NCI-H524 (cell line): ENCODE measurements around the gene PSME3.
"Not testable (repeated sequence)": the region's sequence is repeated elsewhere in the genome, so short reads cannot be mapped to it uniquely, and the experiment has no call there.

Source experiments
- DNase-seq, 2 experiments: peaks; one replicate each; lab custom pipeline; 2025; lab: John Stamatoyannopoulos, UW

The PSME3 gene

GRCh38 chr17:42878123-42878880, 45.1 kb downstream of the PSME3 start:
- DNase-seq: peak in 1 of 2 experiments; percentile 17

DNA sequence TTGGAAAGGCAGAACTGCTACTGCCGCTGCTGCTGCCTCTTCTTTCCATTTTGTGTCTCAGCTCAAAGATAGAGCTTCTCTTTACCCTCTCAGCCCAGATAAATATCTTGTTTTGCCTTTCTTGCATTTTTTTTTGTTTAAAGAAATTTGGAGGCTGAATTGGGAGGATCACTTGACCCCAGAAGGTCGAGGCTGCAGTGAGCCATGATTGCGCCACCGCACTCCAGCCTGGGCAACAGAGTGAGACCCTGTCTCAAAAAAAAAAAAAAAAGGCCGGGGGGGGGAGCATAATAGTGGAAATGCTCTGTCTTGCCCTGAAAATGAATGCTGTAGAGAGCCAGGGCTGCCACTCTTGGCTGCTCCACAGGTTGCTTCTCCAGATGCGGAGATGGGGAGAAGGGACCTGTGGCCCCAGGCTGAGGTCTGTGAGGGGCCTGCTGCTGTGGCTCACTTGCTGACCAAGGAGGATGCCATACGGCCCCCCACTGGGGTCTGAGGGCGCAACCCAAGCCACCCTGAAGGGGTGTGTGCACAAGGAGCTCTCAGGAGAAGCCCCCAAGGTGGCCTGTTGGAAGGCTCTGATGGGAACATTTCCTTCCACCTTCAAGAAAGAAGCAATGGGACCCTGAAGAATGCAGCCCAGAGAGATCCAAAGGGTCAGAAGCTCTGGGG, 45.9 kb downstream of the PSME3 start:
- no peak for DNase-seq

DNA sequence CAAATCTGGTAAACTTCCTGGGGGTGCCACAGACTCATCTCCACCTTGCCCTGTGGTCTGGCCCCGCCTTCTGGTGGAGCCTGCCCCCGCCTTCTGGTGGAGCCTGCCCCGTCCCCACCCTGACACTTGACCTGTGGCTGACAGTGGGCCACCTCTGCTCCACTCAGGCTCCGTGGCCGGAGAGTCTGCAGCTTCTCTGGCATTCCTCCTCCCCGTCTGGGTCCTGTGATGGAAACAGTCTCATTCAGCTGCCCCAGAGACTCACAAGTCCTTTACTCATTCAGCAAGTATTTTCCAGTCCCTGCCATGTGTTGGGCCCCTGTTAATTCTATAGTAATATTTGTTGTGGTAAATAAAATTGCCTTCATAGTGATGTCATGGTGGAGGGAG, 46.4 kb downstream of the PSME3 start:
- no peak for DNase-seq

DNA sequence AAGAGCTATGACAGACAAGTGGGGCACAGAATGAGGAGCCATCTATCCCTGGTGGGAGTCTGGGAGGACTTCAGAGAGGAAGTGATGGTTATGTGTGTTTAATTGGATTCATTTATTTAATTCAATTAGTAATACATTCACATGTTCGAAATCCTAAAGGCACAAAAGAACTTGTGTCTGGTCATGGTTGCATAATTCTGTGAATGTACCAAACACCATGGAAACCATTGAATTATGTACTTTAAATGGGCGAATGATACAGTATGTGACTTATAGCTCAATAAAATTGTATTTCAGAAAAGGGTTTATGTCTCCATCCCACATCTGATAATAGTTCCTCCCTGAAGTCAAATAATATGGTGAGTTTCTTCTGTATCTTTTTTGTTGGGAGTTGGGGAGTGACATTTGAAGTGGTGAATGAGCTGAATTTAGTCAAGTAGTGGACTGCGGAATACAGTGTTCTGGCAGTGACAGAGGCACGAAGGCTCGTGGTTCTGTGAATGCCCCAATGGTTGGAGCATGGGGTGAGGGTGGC, 47.6 kb downstream of the PSME3 start:
- no peak for DNase-seq

- DNase-seq: not testable (repeated sequence)
Measured at GRCh38 chr17:42881706-42882105, 48.5 kb downstream of the PSME3 start.

GRCh38 chr17:42882166-42882565, 49.0 kb downstream of the PSME3 start:
- no peak for DNase-seq

DNA sequence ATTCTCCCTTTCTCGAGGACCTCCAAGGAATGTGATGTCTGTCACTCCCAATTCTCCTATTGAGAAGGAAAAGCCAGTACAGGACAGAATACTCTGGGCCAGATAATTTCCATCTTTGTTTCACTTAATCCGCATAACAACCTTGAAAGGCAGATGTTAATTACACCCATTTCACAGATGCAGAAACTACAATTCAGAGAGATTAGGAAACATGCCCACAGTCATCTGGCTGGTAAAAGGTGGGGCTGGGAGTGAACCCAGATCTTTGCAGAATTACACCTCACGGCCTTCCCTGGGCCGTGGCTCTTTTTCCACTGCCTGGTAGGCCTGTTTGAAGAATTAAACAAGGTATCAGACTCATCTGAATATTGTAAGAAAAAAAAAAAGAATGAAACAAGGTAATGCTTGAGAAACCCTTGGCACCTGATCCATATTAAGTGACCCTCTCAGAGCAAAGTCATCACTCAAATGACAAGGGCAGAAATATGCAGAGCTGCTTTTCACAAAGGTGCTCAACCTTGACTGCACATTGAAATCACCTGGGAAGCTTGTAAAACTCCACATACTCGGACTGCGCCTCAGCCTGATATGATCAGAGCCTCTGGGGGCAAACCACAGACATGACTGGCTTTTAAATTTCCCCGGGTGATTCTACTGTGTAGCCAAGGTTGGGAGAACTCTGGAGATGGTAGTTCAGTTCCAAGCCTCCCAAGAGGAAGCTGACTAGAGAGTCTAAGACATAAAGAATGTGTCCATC, 50.8 kb downstream of the PSME3 start:
- DNase-seq: no peak

GRCh38 chr17:42885806-42886205, 52.6 kb downstream of the PSME3 start:
- not testable (repeated sequence) for DNase-seq

DNA sequence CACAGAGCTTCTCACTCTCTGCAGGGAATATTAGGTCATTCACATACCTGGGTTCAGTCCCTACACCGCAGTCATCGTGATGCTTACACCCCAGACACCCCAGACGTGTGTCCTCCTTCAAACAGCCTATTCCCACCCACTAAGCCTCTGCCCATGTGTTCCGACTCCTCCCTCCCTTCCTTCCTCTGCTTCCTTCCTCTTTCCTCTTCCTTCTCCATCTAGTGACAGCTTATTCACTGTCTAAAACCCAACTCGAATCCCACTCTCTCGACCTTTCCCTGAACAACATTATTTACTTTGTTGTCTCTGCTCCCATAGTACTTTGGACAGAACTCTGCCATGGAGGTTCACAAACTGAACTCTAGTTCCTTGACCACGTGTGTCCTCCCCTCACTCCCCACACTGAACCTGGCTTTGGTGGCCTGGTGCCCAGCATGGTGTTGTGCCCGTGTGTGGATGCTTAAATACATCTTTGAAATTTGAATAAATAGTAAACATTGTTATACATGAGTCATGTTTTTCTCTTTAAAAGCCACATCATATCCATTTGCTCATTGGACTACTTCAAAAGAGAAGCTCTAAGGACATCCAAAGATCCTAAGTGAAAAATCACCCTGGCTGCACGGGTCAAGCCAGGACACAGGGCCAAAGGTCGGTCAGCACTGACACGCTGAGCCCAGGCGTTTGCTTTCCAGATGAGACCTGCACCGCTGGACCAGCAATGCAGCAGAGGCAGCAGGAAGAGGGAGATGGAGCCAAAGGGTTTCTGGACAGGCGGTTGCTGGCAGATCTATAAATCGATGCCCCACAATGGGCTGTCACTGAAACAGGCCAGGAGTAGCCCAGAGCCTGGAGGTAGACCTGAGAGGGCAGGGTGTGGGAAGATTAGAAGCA, 53.3 kb downstream of the PSME3 start:
- no peak for DNase-seq

- no peak for DNase-seq
Measured at GRCh38 chr17:42889809-42890208, 56.6 kb downstream of the PSME3 start.

- DNase-seq: no peak
Measured at GRCh38 chr17:42891539-42892152, 58.4 kb downstream of the PSME3 start.

DNA sequence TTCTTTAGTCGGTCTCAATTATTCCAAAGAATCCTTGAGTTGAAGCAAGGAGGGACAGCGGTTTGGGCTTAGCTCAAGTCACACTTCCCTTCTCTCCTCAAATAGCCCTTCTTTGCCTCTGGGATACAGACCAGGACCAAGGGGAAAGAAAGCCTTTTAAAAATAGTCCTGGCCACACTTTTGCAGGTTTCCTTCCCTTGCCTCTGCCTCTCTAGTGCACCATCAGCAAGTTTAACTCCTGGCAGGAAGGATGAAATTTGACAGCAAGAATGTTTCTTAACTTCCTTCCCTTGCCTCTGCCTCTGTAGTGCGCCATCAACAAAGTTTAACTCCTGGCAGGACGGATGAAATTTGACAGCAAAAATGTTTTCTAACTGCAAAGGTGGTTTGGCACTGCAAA, 60.2 kb downstream of the PSME3 start:
- DNase-seq: no peak
